Activated CD4-positive, alpha-beta T cell treated with anti-CD3 and anti-CD28 coated beads, Interleukin-2, amount 10 ng/mL, durations not matched to agents 7 days and 5 days (primary cell): Measurements from ENCODE around the gene SLC5A10. TPM values are rescaled to one million over a fixed set of nuclear protein-coding genes. Genes with fewer than 3 reads are reported as not detected.
"Not testable (repeated sequence)": the region's sequence is repeated elsewhere in the genome, so short reads cannot be mapped to it uniquely, and the experiment has no call there.

ENCODE experiments used
- CTCF ChIA-PET: fragments of 350-600 bp; sonication (Branson Sonifier 250); formaldehyde crosslinking; loops from one replicate; lab custom pipeline; 2021; ENCODE audit warnings: antibody characterized with exemption; lab: Charles Lee
- POLR2A ChIA-PET: fragments of 350-600 bp; sonication (Branson Sonifier 250); formaldehyde crosslinking; loops from one replicate; lab custom pipeline; 2021; ENCODE audit warnings: antibody characterized with exemption; lab: Charles Lee
- DNase-seq: peaks from one replicate; pipeline ENCODE4 v3.0.0-alpha.2; 2020
- H3K27ac Mint-ChIP-seq: one replicate; pipeline ENCODE4 v1.8.0; 2021; ENCODE audit warnings: mild to moderate bottlenecking, moderate library complexity, mixed read lengths
- H3K27me3 Mint-ChIP-seq: one replicate; pipeline ENCODE4 v1.8.0; 2021; ENCODE audit warnings: mixed read lengths
- H3K36me3 Mint-ChIP-seq: one replicate; pipeline ENCODE4 v1.8.0; 2021; ENCODE audit warnings: low read depth, mixed read lengths
- H3K4me1 Mint-ChIP-seq: one replicate; pipeline ENCODE4 v1.8.0; 2021; ENCODE audit warnings: mixed read lengths
- H3K4me3 Mint-ChIP-seq: one replicate; pipeline ENCODE4 v1.8.0; 2021; ENCODE audit warnings: mild to moderate bottlenecking, moderate library complexity, mixed read lengths
- H3K9me3 Mint-ChIP-seq: one replicate; pipeline ENCODE4 v1.8.0; 2021; ENCODE audit warnings: mixed read lengths
- total RNA-seq, 2 experiments: library from RNA; stranded (reverse); gene quantifications; one replicate each; pipeline ENCODE4 v1.2.3, GENCODE V29; 2021

Gene SLC5A10
- total RNA-seq, 2 experiments from 2014 or later: not detected

- peaks cover 57% of the 10 kb centered on the region for H3K4me1 Mint-ChIP-seq
- peaks cover 48% of the 10 kb centered on the region for H3K36me3 Mint-ChIP-seq
- DNase-seq, POLR2A ChIA-PET, H3K27me3 Mint-ChIP-seq, H3K9me3 Mint-ChIP-seq, H3K4me3 Mint-ChIP-seq: not testable (repeated sequence)
- CTCF ChIA-PET: interaction anchor here (0.6 to 1.3 kb wide), 2 partner anchors 10 to 26 kb away, joined by 3 read pairs; no protein-coding TSS in a partner anchor
- peak overlapping the region; percentile 46 for H3K27ac Mint-ChIP-seq
Observed at GRCh38 chr17:18922596-18922995, 29.4 kb upstream of the SLC5A10 start.

DNA sequence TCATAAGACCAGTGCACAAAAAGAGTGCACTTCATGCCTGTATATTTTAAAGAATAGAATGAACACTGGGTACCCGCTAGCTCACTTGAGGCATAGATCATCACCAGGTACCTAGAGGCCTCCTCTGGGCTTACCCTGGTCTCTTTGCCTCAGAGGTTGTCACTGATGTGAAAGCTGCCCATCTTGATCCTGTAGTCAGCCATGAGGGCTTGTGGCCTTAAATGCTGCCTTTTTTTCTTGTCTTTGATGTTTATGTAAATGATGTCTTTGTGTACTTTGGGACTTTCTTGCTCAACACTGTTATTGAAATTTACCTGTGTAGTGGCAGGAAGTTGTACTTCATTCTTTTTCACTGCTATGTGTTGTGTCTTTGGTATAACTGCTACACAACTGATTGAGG, 26.8 kb upstream of the SLC5A10 start:
- peaks cover 53% of the 10 kb centered on the region for H3K36me3 Mint-ChIP-seq
- DNase-seq: peak; percentile 20
- no peaks in the 10 kb centered on the region for H3K27me3 Mint-ChIP-seq
- H3K4me1 Mint-ChIP-seq: peaks cover 47% of the 10 kb centered on the region
- ChIA-PET CTCF (interaction anchor here (0.7 kb wide), 1 partner anchor 91 kb away, joined by 4 read pairs; no protein-coding TSS in a partner anchor), POLR2A (no interaction called here)
- no peaks in the 10 kb centered on the region for H3K9me3 Mint-ChIP-seq
- peak overlapping the region; percentile 71 for H3K27ac Mint-ChIP-seq
- H3K4me3 Mint-ChIP-seq: no peak overlapping the region

DNA sequence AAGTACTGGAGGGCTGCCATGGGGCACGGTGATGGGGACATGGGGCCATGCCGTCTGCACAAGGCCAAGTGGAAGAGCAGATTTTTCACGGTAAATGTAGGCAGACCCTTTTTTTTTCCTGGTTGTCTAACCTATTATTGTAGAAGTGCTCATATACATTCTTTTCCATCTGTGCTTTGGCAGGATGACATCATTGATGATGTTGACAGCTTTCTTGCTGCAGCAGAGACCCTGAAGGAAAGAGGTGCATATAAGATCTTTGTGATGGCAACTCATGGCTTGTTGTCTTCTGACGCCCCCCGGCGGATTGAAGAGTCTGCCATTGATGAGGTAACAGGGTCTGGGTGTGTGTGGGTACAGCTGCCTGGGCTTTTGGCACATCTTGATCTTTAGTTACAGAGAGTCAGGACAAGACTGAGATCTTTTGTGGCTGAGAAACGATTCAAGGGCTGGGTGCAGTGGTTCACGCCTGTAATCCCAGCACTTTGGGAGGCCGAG, 23.3 kb upstream of the SLC5A10 start:
- Mint-ChIP-seq H3K9me3 (no peaks in the 10 kb centered on the region), H3K4me3 (no peak overlapping the region), H3K36me3 (peaks cover 64% of the 10 kb centered on the region), H3K4me1 (peaks cover 43% of the 10 kb centered on the region), H3K27me3 (no peaks in the 10 kb centered on the region), H3K27ac (no peak overlapping the region)
- ChIA-PET CTCF (interaction anchor here (0.6 kb wide), 1 partner anchor 9 kb away, joined by 3 read pairs; no protein-coding TSS in a partner anchor), POLR2A (no interaction called here)
- no peak for DNase-seq

GRCh38 chr17:18932360-18933055, 19.5 kb upstream of the SLC5A10 start:
- Mint-ChIP-seq H3K4me1 (peaks cover 20% of the 10 kb centered on the region), H3K9me3 (no peaks in the 10 kb centered on the region), H3K36me3 (peaks cover 38% of the 10 kb centered on the region), H3K27me3 (no peaks in the 10 kb centered on the region), H3K4me3 (no peak overlapping the region), H3K27ac (no peak overlapping the region)
- no peak for DNase-seq
- POLR2A ChIA-PET: interaction anchor here (1.4 kb wide), 1 partner anchor 73 kb away, joined by 4 read pairs; no protein-coding TSS in a partner anchor
- CTCF ChIA-PET: interaction anchor here (0.7 to 1.3 kb wide), 4 partner anchors 10 to 31 kb away, joined by 3 to 4 read pairs (median 3); no protein-coding TSS in a partner anchor

- ChIA-PET POLR2A (interaction anchor here (1.4 kb wide), 1 partner anchor 74 kb away, joined by 4 read pairs; no protein-coding TSS in a partner anchor), CTCF (interaction anchor here (1.1 to 1.7 kb wide), 5 partner anchors 10 to 308 kb away, joined by 3 to 4 read pairs (median 3); no protein-coding TSS in a partner anchor)
- no peaks in the 10 kb centered on the region for H3K9me3 Mint-ChIP-seq
- no peaks in the 10 kb centered on the region for H3K27me3 Mint-ChIP-seq
- peaks cover 34% of the 10 kb centered on the region for H3K36me3 Mint-ChIP-seq
- peaks cover 20% of the 10 kb centered on the region for H3K4me1 Mint-ChIP-seq
- no peak overlapping the region for H3K4me3 Mint-ChIP-seq
- no peak for DNase-seq
- H3K27ac Mint-ChIP-seq: peak overlapping the region; percentile 42
Observed at GRCh38 chr17:18933102-18934058, 18.6 kb upstream of the SLC5A10 start.

GRCh38 chr17:18937981-18938691, 13.8 kb upstream of the SLC5A10 start:
- ChIA-PET POLR2A (no interaction called here), CTCF (interaction anchor here (0.8 to 1.6 kb wide), 2 partner anchors 12 to 23 kb away, joined by 3 read pairs; no protein-coding TSS in a partner anchor)
- Mint-ChIP-seq H3K27ac (no peak overlapping the region), H3K4me3 (no peak overlapping the region), H3K9me3 (no peaks in the 10 kb centered on the region), H3K36me3 (peaks cover under 1% of the 10 kb centered on the region), H3K4me1 (peaks cover 7% of the 10 kb centered on the region), H3K27me3 (peaks cover 8% of the 10 kb centered on the region)
- DNase-seq: no peak

DNA sequence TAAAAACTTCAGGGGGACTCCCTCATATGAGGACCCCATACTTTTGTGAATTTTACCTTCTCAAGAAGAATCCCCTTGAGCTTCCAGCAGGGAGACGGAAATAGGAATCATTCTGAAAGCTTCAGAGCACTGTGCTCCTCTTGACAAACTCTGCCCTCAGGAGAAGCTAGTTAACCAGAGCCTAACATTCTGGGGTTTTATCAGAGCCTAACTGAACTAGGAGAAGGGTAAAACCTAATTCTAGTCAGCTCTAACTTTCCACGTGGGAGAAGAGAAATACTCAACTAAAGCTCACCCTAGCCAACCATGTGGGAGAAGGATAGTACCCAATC, 13.3 kb upstream of the SLC5A10 start:
- POLR2A ChIA-PET: no interaction called here
- Mint-ChIP-seq H3K4me3 (no peak overlapping the region), H3K27ac (no peak overlapping the region)

DNA sequence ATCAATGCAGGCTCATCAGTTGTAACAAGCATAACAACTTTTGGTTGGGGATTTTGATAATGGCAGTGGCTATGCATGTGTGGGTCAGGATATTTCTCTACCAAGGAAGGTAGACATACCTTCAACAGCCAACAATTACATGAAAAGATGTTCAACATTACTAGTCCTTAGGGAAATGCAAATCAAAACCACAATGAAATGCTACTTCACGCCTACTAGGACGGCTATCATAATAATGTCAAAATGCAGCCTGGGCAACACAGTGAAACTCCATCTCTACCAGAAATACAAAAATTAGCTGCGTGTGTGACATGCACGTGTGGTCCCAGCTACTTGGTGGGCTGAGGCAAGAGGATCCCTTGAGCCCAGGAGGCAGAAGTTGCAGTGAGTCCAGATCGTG, 7.3 kb upstream of the SLC5A10 start:
- Mint-ChIP-seq H3K4me3 (no peak overlapping the region), H3K4me1 (peaks cover 2% of the 10 kb centered on the region), H3K9me3 (no peaks in the 10 kb centered on the region), H3K27ac (no peak overlapping the region), H3K36me3 (no peaks in the 10 kb centered on the region), H3K27me3 (peaks cover 22% of the 10 kb centered on the region)
- CTCF ChIA-PET: no interaction called here
- POLR2A ChIA-PET: no interaction called here
- no peak for DNase-seq

More for the DNA sequence above, 13.3 kb upstream of the SLC5A10 start:
- DNase-seq: no peak
- peaks cover 8% of the 10 kb centered on the region for H3K27me3 Mint-ChIP-seq
- no peaks in the 10 kb centered on the region for H3K9me3 Mint-ChIP-seq
- CTCF ChIA-PET: interaction anchor here (0.6 to 1.6 kb wide), 3 partner anchors 11 to 30 kb away, joined by 3 read pairs; no protein-coding TSS in a partner anchor
- peaks cover 2% of the 10 kb centered on the region for H3K4me1 Mint-ChIP-seq
- H3K36me3 Mint-ChIP-seq: no peaks in the 10 kb centered on the region

GRCh38 chr17:18946536-18946935, 5.4 kb upstream of the SLC5A10 start:
- POLR2A ChIA-PET: no interaction called here
- DNase-seq: no peak
- no peak overlapping the region for H3K27ac Mint-ChIP-seq
- CTCF ChIA-PET: no interaction called here
- H3K36me3 Mint-ChIP-seq: no peaks in the 10 kb centered on the region
- no peak overlapping the region for H3K4me3 Mint-ChIP-seq
- no peaks in the 10 kb centered on the region for H3K4me1 Mint-ChIP-seq
- no peaks in the 10 kb centered on the region for H3K9me3 Mint-ChIP-seq
- H3K27me3 Mint-ChIP-seq: peaks cover 22% of the 10 kb centered on the region

DNA sequence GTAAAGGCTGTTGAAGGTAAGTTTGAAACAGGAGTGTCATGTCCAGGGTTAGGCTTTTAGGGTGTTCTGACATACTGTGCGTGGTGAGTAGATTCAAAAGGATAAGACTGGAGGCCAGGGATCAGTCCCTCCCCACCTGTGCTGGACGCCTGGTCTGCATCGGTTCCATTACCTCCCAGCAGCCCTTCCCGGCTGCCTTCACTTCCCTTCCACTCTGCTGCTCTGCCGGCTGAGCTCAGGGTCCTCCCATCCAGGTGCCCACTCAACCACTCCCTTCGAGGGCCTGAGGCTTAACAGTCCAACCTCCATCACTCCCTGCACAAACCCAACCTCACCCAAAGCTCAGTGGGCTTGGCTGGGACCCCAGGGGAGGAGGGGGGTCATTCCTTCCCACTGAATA, 4.1 kb upstream of the SLC5A10 start:
- Mint-ChIP-seq H3K9me3 (no peaks in the 10 kb centered on the region), H3K27ac (no peak overlapping the region), H3K27me3 (peaks cover 17% of the 10 kb centered on the region), H3K4me3 (no peak overlapping the region), H3K4me1 (no peaks in the 10 kb centered on the region), H3K36me3 (no peaks in the 10 kb centered on the region)
- CTCF ChIA-PET: interaction anchor here (1.3 kb wide), 1 partner anchor 13 kb away, joined by 3 read pairs; no protein-coding TSS in a partner anchor
- POLR2A ChIA-PET: no interaction called here
- DNase-seq: no peak

DNA sequence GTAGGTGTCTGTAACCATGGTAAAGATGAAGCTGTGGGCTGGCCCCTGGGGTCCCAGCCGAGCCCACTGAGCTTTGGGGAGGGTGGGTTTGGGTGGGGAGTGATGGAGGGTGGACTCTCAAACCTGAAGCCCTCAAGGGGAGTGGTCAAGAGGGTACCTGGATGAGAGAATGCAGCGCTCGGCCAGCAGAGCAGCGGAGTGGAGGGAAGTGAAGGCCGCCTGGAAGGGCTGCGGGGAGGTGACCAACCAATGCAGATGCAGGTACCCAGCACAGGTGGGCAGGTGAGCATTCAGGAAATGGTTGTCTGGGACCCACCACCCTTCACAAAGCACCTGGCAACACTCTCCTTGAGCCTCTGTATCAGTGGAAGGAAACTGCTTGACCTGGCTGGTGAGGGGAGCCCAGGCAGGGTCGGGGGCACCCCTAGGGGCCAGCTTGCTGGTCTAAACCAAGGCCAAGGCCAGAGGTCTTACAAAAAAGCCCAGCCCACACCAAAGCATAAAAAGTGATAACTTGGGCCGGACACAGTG, 3.4 kb upstream of the SLC5A10 start:
- DNase-seq: no peak
- ChIA-PET CTCF (interaction anchor here (1.2 to 1.3 kb wide), 2 partner anchors 7 to 13 kb away, joined by 3 read pairs; no protein-coding TSS in a partner anchor), POLR2A (no interaction called here)
- Mint-ChIP-seq H3K27ac (no peak overlapping the region), H3K4me1 (no peaks in the 10 kb centered on the region), H3K27me3 (peaks cover 16% of the 10 kb centered on the region), H3K4me3 (no peak overlapping the region), H3K36me3 (no peaks in the 10 kb centered on the region), H3K9me3 (no peaks in the 10 kb centered on the region)

GRCh38 chr17:18949566-18949965, 2.4 kb upstream of the SLC5A10 start:
- no peak for DNase-seq
- ChIA-PET CTCF (interaction anchor here (0.5 to 1.2 kb wide), 4 partner anchors 8 to 1013 kb away, joined by 3 to 4 read pairs (median 3); no protein-coding TSS in a partner anchor), POLR2A (no interaction called here)
- peaks cover 4% of the 10 kb centered on the region for H3K36me3 Mint-ChIP-seq
- H3K27ac Mint-ChIP-seq: no peak overlapping the region
- H3K9me3 Mint-ChIP-seq: no peaks in the 10 kb centered on the region
- H3K27me3 Mint-ChIP-seq: peaks cover 12% of the 10 kb centered on the region
- no peak overlapping the region for H3K4me3 Mint-ChIP-seq
- peaks cover 8% of the 10 kb centered on the region for H3K4me1 Mint-ChIP-seq
